NCI-H1436 (cell line): Measurements from ENCODE around the gene DPP3.
"Not testable (repeated sequence)": the region's sequence is repeated elsewhere in the genome, so short reads cannot be mapped to it uniquely, and the experiment has no call there.

Experiments
- DNase-seq: peaks from one replicate; lab custom pipeline; 2025; lab: John Stamatoyannopoulos, UW

DPP3 gene

DNA sequence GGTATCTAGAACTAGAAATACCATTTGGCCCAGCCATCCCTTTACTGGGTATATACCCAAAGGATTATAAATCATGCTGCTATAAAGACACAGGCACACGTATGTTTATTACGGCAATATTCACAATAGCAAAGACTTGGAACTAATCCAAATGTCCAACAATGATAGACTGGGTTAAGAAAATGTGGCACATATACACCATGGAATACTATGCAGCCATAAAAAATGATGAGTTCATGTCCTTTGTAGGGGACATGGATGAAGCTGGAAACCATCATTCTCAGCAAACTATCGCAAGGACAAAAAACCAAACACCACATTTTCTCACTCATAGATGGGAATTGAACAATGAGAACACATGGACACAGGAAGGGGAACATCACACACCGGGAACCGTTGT, 16.1 kb upstream of the DPP3 start:
- DNase-seq: not testable (repeated sequence)

DNA sequence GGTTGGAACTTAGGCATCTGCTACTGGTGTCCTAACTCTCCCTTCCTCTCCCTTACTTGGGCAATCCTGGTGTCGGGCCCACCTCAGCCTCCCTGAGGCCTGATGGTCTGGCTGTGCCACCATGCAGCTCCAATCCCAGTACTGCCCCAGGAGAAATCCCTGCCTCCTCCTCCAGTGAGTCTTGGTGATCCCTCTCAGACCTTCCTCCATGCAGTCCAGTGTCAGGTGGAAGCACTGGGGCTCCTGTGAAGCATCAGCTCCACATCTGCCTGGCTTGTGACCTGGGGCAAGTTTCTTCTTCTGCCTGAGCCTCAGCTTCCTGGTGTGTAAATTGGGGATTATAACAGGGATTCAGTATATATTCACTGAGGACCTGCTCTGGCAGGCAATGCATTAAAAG, 15.3 kb upstream of the DPP3 start:
- DNase-seq: no peak

DNA sequence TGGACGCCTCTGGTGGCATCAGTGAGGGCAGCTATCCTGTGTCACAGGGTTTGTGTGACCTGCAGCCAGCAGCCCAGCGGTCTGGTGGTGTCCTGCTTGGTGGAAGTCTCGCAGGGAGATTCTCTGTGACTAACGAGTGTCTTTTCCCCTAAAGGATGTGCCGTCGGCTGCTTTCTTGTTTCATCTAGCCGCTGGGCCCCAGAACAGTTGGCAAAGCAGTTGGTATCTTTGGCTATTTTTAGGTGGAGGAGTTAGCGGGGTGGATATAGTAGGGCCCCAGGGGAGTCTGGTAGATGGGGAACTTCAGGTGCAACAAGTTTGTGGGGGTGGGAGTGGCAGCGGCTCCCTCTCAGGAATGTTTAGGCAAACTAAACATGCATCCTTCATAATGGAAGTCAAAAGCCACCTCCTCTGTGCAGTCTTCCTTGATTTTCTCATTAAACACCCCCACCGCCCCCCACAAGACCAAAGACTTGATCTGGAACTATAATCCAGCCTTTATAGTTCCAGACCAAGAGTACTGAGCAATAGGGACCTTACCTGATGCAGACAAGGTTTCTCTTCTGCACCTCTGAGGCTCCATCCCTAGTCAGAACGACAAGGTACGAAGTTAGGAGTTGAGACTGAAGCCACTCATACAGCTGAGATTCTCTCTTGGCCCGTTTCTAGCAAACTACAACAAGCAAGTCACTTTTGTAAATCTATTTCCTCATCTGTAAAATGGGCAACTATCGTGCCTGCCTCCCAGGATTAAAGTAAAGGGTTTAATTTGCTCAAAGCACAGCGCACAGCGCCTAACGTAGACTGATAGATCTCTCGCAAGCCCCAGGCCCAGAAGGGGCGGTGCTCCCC, 14.6 kb upstream of the DPP3 start:
- DNase-seq: no peak

DNA sequence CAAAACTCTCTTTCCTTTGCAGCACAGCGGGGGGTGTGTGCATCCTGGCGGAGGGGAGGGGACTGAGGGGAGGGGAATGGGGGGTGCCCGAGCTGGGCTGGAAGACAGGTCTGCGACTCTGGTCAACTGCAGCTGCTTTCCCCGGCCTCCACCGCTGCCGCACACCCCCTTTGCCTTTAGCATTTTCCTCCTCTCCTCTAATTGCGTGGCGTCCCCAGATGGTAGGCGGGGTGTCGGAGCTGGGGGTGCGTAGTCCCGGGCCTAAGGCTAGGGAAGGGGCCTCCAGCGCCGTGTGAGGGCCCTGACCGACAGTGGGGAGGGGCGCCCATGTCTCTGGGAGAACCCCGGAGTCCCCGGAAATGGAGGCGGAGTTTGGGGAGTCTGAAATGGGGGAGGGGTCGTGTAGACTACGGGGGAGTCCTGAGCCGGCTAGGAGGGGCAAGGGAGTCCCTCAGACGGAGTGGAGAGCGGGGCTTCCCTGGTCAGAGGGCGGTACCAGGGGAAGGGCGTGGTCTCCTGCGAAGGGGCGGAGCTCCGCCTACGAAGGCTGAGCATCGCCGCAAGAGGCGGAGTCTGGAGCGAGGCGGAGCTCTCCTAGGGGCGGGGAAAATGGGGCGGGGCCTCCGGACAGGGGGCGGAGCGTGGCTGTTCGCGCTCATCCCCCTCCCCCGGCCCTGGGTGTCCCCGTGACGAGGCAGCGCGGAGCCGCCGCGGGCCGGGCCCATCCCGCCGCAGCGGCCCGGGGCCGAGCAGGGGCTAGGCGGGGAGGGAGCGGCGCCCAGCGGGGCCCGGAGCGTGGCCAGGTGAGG, 13.8 kb upstream of the DPP3 start, which contains the start of gene PELI3:
TSS of gene PELI3 (plus strand) at position 681 of the 809 bp plus-strand sequence. CDS start 1,224 bp downstream, outside the sequence.
- DNase-seq: peak; percentile 90

DNA sequence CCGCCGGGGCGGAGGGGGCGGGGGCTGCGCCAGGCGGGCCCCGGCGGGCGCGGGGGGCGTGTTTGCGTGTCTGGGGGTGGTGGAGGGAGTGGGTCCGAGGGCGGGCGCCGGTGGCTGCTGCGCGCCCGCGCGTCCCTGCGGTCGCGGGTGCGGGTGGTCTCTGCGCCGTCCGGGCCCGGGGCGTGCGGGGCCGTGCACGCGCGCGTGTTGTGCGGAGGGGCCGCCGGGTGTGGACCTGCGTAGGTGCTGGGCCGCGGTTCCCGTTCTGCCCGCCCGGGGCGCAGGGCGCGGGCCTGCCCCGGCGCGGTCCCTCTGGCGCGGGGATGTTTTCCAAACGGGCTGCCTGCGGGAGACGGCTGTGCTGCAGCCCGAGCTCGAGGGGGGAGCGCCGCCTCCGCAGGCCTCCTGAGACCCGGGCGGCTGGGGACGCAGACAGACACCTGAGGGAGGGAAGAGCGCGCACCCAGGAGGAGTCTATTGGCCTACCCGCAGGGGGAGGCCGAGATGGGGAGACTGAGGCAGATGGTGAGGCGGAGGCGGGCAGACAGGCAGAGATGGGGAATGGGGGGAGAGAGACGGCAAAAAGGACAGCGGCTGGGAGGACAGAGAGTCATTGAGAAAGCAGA, 13.1 kb upstream of the DPP3 start:
- peak; percentile 35 for DNase-seq

DNA sequence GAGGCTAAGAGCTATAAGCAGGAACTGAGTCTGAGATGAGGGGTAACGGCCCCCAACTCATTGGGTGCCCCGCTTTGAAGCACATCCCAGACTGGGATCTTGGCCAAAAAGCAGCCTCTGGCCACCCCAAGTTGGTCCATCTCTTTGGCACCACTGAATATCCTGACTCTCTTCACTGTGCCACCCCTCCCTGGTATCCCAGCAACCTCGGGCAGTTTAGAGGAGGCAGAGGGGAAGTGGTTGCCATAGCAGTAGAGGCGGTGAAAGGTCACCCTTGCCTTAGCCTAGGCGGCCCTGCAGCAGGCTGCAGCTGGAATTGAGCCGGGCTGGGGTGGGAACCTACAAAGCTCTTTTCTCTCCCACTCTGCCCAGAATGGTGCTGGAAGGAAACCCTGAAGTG, 12.5 kb upstream of the DPP3 start:
- peak; percentile 11 for DNase-seq

DNA sequence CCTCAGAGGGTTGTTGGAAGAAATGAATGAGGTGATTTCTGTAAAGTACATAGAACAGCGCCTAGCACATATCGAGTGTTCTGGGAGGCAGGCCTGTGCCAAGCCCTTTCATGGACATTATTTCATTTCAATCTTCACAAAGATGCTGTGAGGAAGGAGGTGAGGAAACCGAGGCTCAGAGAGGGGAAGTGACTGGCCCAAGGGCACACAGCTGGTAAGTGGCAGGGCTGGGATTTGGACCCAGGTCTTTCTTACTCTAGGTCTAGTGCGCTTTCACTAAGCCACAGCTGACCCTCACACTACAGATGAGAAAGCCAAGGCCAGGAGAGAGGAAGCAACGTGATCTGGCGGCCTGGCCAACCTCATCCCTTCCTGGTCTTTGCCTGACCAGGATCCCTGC, 11.5 kb upstream of the DPP3 start:
- no peak for DNase-seq

DNA sequence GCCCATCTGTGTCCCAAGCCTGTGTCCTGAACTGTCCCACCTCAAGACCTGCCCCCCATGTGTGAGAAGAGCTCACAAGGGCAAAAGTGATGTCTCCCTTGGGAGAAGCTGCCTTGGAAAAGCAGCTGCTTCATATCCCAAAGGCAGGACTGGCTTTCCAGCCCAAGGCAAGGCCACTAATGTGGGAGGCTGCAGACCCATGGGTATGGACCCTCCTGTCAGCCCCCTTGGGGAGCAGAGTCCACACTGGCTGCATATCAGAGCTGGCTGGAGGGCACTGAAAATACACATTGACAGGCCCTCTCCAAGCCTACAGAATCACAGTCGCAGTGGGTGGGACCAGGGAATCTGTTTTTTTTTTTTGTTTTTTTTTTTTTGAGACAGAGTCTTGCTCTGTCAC, 10.8 kb upstream of the DPP3 start:
- no peak for DNase-seq

DNA sequence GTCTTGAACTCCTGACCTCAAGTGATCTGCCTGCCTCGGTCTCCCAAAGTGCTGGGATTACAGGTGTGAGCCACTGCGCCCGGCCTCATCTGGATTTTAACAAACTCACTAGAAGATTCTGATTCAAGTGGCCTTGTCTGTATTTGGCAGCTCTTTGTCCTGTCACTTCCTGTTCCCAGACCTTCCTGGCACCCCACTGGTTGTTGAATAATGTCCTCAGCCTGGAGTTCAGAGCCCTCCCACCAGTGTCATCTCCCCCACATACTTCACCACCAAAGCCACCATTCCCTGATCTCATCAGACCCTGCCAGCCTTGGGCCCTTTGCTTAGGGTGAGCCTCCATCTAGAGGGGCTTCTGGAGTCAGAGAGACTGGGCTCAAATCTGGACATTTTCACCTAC, 10.2 kb upstream of the DPP3 start:
- DNase-seq: no peak

DNA sequence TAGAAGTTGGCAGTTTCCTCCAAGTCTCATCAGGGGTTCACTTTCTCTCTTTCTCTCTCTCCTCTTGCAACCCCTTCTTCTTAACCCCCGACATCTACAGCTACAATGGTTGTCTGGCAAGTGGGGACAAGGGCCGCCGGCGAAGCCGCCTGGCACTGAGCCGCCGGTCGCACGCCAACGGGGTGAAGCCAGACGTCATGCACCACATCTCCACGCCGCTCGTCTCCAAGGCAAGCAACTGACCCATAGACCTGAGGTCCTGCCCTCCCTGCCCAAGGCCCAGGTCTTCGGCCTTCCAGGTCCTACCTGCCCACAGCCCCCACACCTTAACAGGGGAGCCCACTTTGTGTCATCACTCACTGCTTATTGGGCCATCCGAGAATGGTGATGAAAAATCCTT, 9.1 kb upstream of the DPP3 start:
- no peak for DNase-seq

DNA sequence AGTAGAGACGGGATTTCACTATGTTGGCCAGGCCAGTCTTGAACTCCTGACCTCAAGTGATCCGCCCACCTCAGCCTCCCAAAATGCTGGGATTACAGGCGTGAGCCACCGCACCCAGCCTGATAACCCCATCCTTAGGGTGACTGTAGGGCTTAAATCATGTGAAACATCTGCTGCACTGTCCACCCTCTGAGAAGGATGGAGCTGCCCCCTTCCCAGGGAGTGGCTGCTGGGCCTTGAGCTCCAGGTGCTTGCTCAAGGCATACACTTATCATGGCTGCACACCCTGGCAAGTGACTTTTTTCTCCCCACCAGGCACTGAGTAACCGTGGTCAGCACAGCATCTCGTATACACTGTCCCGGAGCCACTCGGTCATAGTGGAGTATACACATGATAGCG, 8.2 kb upstream of the DPP3 start:
- no peak for DNase-seq

DNA sequence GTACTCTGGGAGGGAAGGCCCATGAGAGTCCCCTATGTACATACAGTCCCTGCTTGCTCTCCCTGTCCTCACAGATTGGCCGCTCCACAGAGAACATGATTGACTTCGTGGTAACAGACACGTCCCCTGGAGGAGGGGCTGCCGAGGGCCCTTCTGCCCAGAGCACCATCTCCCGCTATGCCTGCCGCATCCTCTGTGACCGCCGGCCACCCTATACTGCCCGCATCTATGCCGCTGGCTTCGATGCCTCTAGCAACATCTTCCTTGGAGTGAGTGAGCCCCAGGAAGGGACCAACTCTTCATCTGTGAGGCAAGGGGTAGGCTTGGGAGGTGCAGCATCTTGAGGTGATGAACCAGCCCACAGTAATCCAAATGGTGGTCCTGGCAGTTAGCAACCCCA, 7.1 kb upstream of the DPP3 start:
- no peak for DNase-seq

DNA sequence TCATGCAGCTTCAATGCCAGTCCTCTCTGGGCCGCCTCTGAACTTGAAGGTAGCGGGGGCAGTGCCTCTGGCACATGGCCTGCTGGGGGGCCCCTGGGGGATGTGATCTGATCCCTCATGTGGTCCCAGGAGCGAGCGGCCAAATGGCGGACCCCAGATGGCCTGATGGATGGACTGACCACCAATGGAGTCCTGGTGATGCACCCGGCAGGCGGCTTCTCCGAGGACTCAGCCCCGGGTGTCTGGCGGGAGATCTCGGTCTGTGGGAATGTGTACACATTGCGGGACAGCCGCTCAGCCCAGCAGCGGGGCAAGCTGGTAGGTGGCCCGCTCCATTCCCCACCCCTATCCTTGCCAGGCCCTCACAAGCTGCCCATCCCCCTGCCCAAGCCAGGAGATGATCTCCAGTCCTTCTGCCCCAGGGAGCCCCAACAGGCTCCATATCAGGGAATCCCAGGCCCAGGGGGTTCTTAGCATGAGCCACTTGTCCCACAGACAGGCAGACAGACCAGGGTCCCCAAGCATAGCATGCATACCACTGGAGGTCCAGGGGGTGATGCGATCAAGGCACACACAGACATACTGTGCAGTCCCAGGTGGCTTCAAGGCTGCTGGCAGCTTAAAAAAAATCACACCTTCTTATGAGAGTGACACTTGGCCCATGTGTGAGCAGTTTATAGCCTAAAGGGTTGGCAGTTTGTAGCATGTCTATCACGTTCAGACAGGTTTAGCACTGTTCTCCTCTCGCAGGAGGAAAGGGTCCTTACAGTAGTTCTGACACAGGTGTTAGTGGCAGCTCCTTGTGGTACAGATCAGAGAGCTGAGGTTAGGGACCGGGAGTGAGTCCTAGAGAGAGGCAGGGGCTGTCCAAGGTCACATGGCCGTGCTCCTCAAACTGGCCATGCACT, 6.4 kb upstream of the DPP3 start:
- DNase-seq: no peak

DNA sequence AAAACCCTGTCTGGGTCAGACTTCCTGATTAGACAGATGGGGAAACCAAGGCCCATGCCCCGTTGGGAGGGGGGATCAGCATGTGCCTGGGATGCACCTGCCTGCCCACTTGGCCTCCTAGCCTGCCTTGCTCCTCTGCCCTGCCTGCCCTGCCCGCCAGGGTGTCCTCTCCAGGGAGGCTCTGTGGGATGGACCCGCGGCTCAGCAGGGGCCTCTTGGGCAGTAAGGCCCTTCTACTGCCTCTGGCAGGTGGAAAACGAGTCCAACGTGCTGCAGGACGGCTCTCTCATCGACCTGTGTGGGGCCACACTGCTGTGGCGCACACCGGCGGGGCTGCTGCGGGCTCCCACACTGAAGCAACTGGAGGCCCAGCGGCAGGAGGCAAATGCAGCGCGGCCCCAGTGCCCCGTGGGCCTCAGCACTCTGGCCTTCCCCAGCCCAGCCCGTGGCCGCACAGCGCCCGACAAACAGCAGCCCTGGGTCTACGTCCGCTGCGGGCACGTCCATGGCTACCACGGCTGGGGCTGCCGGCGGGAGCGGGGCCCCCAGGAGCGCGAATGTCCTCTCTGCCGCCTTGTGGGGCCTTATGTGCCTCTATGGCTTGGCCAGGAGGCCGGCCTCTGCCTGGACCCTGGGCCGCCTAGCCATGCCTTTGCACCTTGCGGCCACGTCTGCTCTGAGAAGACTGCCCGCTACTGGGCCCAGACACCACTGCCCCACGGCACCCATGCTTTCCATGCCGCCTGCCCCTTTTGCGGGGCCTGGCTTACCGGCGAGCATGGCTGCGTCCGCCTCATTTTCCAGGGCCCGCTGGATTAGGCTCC, 4.7 kb upstream of the DPP3 start:
- DNase-seq: no peak

DNA sequence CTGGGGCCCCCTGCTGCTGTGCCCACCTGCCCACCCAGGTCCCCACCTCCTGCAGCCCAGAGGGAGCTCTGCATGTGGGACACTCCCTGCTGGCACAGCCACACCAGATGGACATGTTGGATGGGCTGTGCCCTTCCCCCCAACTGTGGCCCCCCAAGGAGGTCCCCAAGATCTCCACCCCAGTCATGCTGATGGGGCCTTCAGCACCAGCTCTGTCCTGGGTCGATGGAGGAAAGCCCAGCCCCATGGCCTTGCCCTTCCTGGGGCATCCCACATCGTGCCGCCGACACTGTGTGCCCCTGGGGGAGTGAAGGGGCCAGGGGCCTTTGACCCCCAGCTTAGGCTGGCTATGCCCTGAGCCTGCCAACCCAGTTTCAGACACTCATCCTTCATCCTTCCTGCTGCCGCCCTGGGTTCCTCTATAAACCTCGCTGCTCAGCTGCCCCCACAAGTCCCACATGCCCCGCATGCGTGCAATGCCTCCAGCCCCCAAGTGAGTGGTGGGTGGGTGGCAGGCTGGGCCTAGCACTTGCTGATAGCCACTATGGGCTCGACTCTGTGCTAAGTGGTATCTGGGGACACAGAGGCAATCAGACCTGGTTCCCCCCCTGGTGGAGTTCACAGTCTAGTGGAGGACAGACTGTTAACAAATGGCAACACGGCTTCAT, 3.9 kb upstream of the DPP3 start:
- DNase-seq: no peak

DNA sequence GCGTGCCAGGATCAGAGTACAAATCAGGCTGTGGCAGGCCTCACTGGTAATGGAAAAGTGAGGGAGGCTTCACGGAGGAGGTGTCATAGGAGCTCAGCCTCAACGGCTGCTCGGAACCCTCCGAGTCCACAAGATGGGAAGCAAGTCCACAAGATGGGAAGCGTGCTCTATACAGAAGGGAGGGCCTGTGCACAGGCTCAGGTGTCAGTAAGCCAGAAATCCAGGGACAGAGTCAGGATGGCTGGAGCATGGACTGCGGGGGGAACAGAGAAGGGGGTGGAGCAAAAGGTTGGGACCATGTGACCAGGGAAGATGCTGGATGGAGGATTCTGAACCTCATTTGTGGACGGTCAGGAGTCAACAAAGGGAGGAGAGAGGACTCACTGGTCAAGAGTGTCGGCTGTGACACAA, 3.4 kb upstream of the DPP3 start:
- DNase-seq: no peak

DNA sequence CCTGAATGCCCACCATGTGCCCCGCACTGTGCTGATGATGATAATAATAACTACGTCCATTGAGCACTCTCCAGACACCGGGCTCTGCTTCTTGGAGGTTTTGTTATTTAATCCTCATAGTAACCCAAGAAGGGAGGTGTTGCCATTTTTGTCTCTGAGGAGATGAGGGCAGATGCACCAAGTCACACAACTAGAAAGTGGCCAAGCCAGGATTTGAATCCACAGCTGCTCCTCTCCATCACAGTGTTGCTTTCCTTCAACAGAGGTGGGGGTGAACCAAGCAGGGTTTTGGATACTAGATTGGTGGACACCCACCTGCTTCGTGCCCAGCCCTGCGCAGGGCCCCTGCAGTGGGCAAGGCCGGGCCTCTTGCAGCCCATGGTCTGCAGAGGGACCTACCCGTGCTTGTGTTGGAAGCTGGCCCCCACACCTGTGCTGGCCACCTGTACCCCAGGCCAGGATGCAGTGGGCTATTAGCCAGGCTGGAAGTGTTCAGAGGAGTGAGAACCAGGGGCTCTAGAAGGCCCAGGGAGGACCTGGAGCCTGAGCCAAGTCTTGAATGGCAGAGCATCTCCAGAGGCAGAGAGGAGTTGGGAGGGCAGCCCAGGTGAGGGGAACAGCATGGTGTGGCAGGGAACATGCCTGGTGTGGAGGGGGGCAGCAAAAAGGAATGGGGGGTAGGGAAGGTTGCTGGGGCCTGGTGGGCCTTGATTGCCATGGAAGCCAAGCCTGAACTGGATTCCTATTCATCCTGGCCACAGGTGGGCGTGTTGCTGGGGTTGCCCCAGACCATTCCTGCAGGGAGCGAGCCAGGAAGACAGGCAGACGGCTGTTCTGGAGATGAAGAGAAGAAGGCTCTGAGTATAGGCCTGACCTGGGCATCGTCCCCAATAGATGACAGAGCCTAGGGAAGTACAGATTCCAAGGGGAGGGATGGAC, 2.7 kb upstream of the DPP3 start:
- no peak for DNase-seq

DNA sequence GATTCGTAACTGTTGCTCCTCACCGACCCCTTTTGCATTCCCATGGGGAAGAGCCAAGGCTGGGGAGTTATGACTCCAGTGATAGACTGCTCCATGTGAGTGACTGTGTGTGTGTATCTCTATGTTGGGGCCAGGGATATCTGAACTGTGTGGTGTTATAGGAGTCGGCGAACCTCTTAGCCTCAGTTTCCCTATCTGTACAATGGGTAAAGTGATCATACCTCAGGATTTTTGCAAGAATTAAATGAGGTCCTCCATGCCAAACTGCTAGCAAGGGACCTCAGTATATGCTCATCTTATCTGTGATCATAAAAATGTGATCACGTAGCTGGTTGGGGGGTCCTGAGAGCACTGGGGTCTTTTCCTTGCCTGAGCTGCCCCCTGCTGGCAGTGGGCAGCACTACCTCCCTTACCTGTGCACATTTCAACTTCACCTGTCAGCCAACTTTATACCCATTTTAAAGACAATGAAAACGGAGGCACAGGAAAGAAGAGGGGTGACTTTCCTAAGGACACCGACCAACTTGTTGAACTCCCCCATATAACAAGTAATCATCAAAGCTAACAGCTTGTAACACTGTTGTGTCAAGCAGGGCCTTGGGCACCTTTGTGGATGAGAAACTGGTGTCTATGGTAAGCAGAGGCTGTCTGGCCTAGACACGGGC, 1.4 kb upstream of the DPP3 start:
- DNase-seq: peak; percentile 48
